HepG2 (cell line): ENCODE results near the gene COX4I2. TPM values are rescaled to one million over a fixed set of nuclear protein-coding genes. Genes with fewer than 3 reads are reported as not detected.

Experiments
- AKNA ChIP-seq: sonication (generic); formaldehyde crosslinking; IDR thresholded peaks from 2 replicates; pipeline ENCODE4 v1.4.0; 2020; ENCODE audit warnings: missing genetic modification reagents, borderline replicate concordance
- FOXK1 ChIP-seq: sonication (generic); formaldehyde crosslinking; IDR thresholded peaks from 2 replicates; pipeline ENCODE4 v1.4.0; 2020; ENCODE audit warnings: low read depth, missing genetic modification reagents, borderline replicate concordance
- FOXP4 ChIP-seq: sonication (generic); formaldehyde crosslinking; IDR thresholded peaks from 2 replicates; pipeline ENCODE4 v1.4.0; 2020; ENCODE audit warnings: missing genetic modification reagents
- HIVEP1 ChIP-seq: sonication (generic); formaldehyde crosslinking; IDR thresholded peaks from 2 replicates; pipeline ENCODE4 v1.4.0; 2020; ENCODE audit warnings: mild to moderate bottlenecking, missing genetic modification reagents
- KLF13 ChIP-seq: sonication (generic); formaldehyde crosslinking; IDR thresholded peaks from 2 replicates; pipeline ENCODE4 v1.4.0; 2020; ENCODE audit warnings: mild to moderate bottlenecking, missing genetic modification reagents
- MXI1 ChIP-seq: IDR thresholded peaks from 3 replicates; pipeline ENCODE4 v1.6.1; 2012; ENCODE audit warnings: low read depth, low read length, inconsistent platforms, borderline replicate concordance
- NFKB2 ChIP-seq: sonication (generic); formaldehyde crosslinking; IDR thresholded peaks from 2 replicates; pipeline ENCODE4 v1.4.0; 2020; ENCODE audit warnings: missing genetic modification reagents, borderline replicate concordance
- POGZ ChIP-seq: sonication (generic); formaldehyde crosslinking; IDR thresholded peaks from 2 replicates; pipeline ENCODE4 v1.4.0; 2020; ENCODE audit warnings: mild to moderate bottlenecking, missing genetic modification reagents
- SYNCRIP ChIP-seq: fragments of 200-400 bp; formaldehyde crosslinking; IDR thresholded peaks from 2 replicates; pipeline ENCODE4 v1.6.1; 2018; ENCODE audit warnings: mild to moderate bottlenecking, low read depth, low read length; ENCODE audit not compliant: insufficient read depth
- ZEB1 ChIP-seq: IDR thresholded peaks from 2 replicates; pipeline ENCODE4 v1.6.1; 2012; ENCODE audit warnings: mild to moderate bottlenecking, low read depth, inconsistent platforms; ENCODE audit not compliant: insufficient replicate concordance
- ZNF138 ChIP-seq: sonication (generic); formaldehyde crosslinking; IDR thresholded peaks from 2 replicates; pipeline ENCODE4 v1.5.0; 2020; ENCODE audit warnings: mild to moderate bottlenecking, low read depth, missing genetic modification reagents
- ZNF205 ChIP-seq: IDR thresholded peaks from 2 replicates; pipeline ENCODE4 v1.6.1; 2018; ENCODE audit warnings: missing biosample characterization, missing genetic modification reagents
- ZNF274 ChIP-seq: sonication (generic); formaldehyde crosslinking; IDR thresholded peaks from 2 replicates; pipeline ENCODE4 v1.5.1; 2020; ENCODE audit warnings: mild to moderate bottlenecking, missing genetic modification reagents
- ZNF350 ChIP-seq: sonication (generic); formaldehyde crosslinking; IDR thresholded peaks from 2 replicates; pipeline ENCODE4 v1.4.0; 2020; ENCODE audit warnings: mild to moderate bottlenecking, low read depth, missing genetic modification reagents, borderline replicate concordance
- ZNF773 ChIP-seq: sonication (generic); formaldehyde crosslinking; IDR thresholded peaks from 2 replicates; pipeline ENCODE4 v1.4.0; 2020; ENCODE audit warnings: missing genetic modification reagents, borderline replicate concordance
- ZUFSP ChIP-seq: sonication (generic); formaldehyde crosslinking; IDR thresholded peaks from 2 replicates; pipeline ENCODE4 v1.9.0; 2021; ENCODE audit warnings: missing genetic modification reagents, mild to moderate bottlenecking, borderline replicate concordance
- polyA plus RNA-seq, 8 experiments: library from polyadenylated mRNA; depleted of rRNA in 3 of 8; stranded (reverse) in 7 of 8; unstranded in 1 of 8; fragments of >200 nt; fragmentation: Illumina TruSeq in 4 of 8; extraction: Trizol in 4 of 8; gene quantifications; 2 replicates each; pipeline versions ENCODE4 v1.2.1 to v1.2.3, GENCODE V29; 2011 to 2016; ENCODE audit warnings: low read depth in 4 of 8, missing spikeins in 1 of 8, mixed read lengths in 1 of 8; ENCODE audit not compliant: insufficient read depth in 1 of 8
- total RNA-seq, 5 experiments: library from RNA; depleted of rRNA; stranded (reverse); fragments of >200 nt; fragmentation: Illumina TruSeq; extraction: Trizol; gene quantifications; 2 replicates each; pipeline ENCODE4 v1.2.3, GENCODE V29; 2016; ENCODE audit warnings: low read depth in 1 of 5

Gene COX4I2
- total and polyA plus RNA-seq, 2 of the 13 experiments (the other 11 are each of a cell fraction or from before 2014, with no cell fraction given): 1.1 TPM; not detected in 1

GRCh38 chr20:31605031-31605901 lies 32.4 kb upstream of the COX4I2 start, which contains the start of gene ID1 (continued):
- TF ChIP-seq SYNCRIP (no peak), ZNF773 (CRISPR knock-in tag) (peak; percentile 28; the same call in 1 of the 2 replicates), ZNF350 (CRISPR knock-in tag) (peak; percentile 90), ZEB1 (no peak), ZNF138 (CRISPR knock-in tag) (no peak; the same call in 1 of the 2 replicates), FOXP4 (CRISPR knock-in tag) (peak; percentile 74), KLF13 (CRISPR knock-in tag) (0 out of 2 replicates have a peak, but pooled peaks have one; percentile 43), FOXK1 (CRISPR knock-in tag) (peak; percentile 84; the same call in 1 of the 2 replicates), MXI1 (peak; percentile 88; the same call in 1 of the 3 replicates), ZNF205 (CRISPR knock-in tag) (peak; percentile 96), HIVEP1 (no peak; the same call in 1 of the 2 replicates), NFKB2 (CRISPR knock-in tag) (peak; percentile 98), POGZ (CRISPR knock-in tag) (peak; percentile 3; the same call in 1 of the 2 replicates), AKNA (CRISPR knock-in tag) (peak; percentile 28), ZUFSP (CRISPR knock-in tag) (peak; percentile 29; the same call in 1 of the 2 replicates), ZNF274 (CRISPR knock-in tag) (peak; percentile 79; the same call in 1 of the 2 replicates)
